Progenitor cell of endocrine pancreas (in vitro differentiated cells): ENCODE results near the gene HK1. TPM values are rescaled to one million over a fixed set of nuclear protein-coding genes. Genes with fewer than 3 reads are reported as not detected.

ENCODE experiments used
- DNase-seq: peaks from one replicate; pipeline ENCODE4 v3.0.0; 2021; ENCODE audit warnings: low spot score; ENCODE audit not compliant: unreplicated experiment
- H3K27ac Mint-ChIP-seq: 2 replicates; pipeline ENCODE4 v1.8.0; 2021; ENCODE audit warnings: mild to moderate bottlenecking, moderate library complexity, mixed read lengths
- H3K27me3 Mint-ChIP-seq: 2 replicates; pipeline ENCODE4 v1.8.0; 2021; ENCODE audit warnings: mixed read lengths
- H3K36me3 Mint-ChIP-seq: 2 replicates; pipeline ENCODE4 v1.8.0; 2022; ENCODE audit warnings: mixed read lengths; ENCODE audit not compliant: insufficient read depth
- H3K4me1 Mint-ChIP-seq: 2 replicates; pipeline ENCODE4 v1.8.0; 2021; ENCODE audit warnings: low read depth, mixed read lengths
- H3K4me3 Mint-ChIP-seq: 2 replicates; pipeline ENCODE4 v1.8.0; 2021; ENCODE audit warnings: low read depth, mild to moderate bottlenecking, moderate library complexity, mixed read lengths
- H3K9me3 Mint-ChIP-seq: 2 replicates; pipeline ENCODE4 v1.8.0; 2021; ENCODE audit warnings: low read depth, mixed read lengths
- total RNA-seq: library from RNA; stranded (reverse); gene quantifications from 2 replicates; pipeline ENCODE4 v1.2.1, GENCODE V29; 2021
- TF ChIP-seq, protein P1 (sequence below): fragments of 200-600 bp; sonication (generic); IDR thresholded peaks from one replicate; pipeline ENCODE4 v1.5.0; 2021; ENCODE audit warnings: antibody characterized with exemption, mild to moderate bottlenecking; ENCODE audit not compliant: unreplicated experiment

The HK1 gene
- total RNA-seq, 1 donor from 2014 or later = 32.5 TPM

DNA sequence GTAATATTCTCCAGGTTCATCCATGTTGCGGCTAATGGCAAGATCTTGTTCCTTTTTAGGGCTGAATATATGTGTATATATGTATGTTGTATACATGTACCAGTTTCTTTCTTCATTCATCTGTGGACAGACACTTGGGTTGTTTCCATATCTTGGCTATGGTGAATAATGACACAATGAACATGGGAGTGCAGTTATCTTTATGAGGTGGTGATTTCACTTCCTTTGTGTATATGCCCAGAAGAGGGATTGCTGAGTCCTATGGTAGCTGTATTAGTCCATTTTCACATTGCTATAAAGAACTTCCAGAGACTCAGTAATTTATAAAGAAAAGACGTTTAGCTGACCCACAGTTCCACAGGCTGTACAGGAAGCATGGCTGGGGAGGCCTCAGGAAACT is 155.9 kb downstream of the HK1 start:
- no peak for DNase-seq
- TF ChIP-seq, protein P1, sequence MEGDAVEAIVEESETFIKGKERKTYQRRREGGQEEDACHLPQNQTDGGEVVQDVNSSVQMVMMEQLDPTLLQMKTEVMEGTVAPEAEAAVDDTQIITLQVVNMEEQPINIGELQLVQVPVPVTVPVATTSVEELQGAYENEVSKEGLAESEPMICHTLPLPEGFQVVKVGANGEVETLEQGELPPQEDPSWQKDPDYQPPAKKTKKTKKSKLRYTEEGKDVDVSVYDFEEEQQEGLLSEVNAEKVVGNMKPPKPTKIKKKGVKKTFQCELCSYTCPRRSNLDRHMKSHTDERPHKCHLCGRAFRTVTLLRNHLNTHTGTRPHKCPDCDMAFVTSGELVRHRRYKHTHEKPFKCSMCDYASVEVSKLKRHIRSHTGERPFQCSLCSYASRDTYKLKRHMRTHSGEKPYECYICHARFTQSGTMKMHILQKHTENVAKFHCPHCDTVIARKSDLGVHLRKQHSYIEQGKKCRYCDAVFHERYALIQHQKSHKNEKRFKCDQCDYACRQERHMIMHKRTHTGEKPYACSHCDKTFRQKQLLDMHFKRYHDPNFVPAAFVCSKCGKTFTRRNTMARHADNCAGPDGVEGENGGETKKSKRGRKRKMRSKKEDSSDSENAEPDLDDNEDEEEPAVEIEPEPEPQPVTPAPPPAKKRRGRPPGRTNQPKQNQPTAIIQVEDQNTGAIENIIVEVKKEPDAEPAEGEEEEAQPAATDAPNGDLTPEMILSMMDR = no peak
- H3K4me1 Mint-ChIP-seq = peaks cover 3% of the 10 kb centered on the region
- no peak overlapping the region for H3K4me3 Mint-ChIP-seq
- peaks cover 14% of the 10 kb centered on the region for H3K27me3 Mint-ChIP-seq
- H3K27ac Mint-ChIP-seq = no peak overlapping the region
- H3K9me3 Mint-ChIP-seq = no peaks in the 10 kb centered on the region
- no peaks in the 10 kb centered on the region for H3K36me3 Mint-ChIP-seq

DNA sequence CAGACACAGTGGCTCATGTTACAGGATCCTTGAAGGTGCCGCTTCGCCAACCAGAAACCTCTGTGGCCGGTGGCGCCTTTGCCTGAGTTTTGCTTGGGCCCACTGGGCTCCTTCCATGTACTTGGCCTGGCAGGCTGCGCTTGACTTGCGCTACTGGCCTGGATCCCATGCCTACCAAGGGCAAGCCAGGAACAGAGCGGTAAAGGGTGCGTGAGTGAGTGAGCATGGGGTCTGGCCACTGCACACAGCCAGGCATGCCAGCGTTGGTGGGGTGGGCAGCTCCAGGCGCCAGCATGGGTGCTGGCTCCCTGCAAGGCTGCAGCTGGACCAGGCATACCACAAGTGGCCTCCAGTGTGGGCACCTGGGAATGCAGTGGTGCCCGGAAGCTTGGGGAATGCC is 156.6 kb downstream of the HK1 start:
- Mint-ChIP-seq H3K27ac (no peak overlapping the region), H3K4me1 (peaks cover 6% of the 10 kb centered on the region), H3K36me3 (no peaks in the 10 kb centered on the region), H3K27me3 (peaks cover 14% of the 10 kb centered on the region), H3K9me3 (no peaks in the 10 kb centered on the region), H3K4me3 (no peak overlapping the region)
- no peak for DNase-seq
- TF ChIP-seq, protein P1 = no peak

DNA sequence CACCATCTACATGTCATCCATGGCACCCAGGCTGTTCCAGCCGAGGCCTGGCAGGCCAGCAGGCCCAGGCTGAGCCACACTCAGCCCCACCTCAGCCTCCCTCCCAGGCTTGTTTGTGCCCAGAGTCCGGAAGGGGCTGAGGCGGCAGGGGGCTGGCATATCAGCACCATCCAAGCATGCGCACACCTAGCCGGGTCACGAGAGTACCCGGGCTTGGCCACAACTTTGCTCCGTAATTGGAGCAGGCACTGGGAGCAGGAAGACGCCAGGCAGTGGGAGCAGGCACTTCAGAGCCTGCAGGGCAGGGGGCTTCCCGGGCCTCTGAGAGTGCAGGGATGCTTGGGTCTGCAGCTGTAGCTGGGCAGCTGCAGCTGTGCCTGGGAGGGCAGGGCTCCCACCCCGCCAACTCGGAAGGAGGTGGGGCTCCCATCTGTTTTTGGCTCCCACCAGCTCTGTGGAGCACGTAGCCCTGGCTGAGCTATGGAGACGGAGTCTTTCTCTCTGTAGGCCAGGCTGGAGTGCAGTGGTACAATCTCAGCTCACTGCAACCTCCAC is 157.7 kb downstream of the HK1 start:
- H3K27ac Mint-ChIP-seq = no peak overlapping the region
- H3K27me3 Mint-ChIP-seq = peaks cover 14% of the 10 kb centered on the region
- no peak for DNase-seq

DNA sequence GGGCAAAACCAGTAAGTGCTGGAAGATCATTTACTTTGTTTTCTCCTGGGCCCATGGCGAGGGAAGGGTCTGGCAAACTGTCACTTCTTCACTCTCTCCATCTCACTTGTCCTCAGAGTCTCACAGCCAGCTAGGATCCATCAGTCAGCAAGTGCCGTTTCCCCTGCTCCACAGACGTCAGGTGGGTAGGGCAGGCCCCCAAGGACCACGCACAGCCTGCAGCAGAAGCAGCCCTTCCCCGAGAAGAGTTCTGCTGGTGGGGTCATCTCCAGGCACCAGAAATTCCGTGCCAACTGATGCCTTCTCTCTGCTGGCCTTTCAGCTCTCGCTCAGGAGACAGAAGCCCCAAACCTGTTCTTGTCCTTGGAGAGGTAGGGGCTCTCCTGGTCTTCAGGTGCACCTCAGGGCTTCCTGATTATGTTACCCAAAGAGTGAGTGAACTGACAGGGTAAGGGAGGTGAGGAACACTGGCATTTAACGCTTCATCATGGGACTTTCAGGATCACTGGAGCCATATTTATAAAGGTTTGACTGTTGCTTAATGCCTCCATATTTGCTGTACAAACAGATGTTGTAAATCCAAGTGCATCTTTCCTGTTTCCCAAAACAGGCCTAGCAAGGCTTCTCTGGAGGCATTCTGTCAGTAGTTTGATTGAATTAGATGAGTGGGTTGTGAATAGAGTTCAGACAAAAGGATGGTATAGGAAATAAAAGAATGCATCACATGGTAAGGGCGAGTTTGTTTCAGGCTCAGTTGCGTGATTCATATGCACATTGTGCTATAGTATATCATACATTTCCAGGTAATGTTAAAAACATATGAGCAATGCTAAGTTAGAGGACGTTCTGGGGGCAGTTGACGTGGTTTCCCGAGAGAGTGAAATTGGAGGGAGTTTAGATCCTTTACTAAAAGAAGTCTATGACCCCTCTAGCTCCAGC is 159.3 kb downstream of the HK1 start:
- Mint-ChIP-seq H3K4me1 (peaks cover 8% of the 10 kb centered on the region), H3K9me3 (no peaks in the 10 kb centered on the region), H3K27me3 (peaks cover 18% of the 10 kb centered on the region), H3K36me3 (no peaks in the 10 kb centered on the region), H3K27ac (no peak overlapping the region), H3K4me3 (no peak overlapping the region)
- TF ChIP-seq, protein P1 = no peak
- DNase-seq = no peak

More for the DNA sequence above, 157.7 kb downstream of the HK1 start:
- H3K4me3 Mint-ChIP-seq = no peak overlapping the region
- H3K36me3 Mint-ChIP-seq = no peaks in the 10 kb centered on the region
- H3K4me1 Mint-ChIP-seq = peaks cover 8% of the 10 kb centered on the region
- H3K9me3 Mint-ChIP-seq = no peaks in the 10 kb centered on the region
- TF ChIP-seq, protein P1 = no peak

DNA sequence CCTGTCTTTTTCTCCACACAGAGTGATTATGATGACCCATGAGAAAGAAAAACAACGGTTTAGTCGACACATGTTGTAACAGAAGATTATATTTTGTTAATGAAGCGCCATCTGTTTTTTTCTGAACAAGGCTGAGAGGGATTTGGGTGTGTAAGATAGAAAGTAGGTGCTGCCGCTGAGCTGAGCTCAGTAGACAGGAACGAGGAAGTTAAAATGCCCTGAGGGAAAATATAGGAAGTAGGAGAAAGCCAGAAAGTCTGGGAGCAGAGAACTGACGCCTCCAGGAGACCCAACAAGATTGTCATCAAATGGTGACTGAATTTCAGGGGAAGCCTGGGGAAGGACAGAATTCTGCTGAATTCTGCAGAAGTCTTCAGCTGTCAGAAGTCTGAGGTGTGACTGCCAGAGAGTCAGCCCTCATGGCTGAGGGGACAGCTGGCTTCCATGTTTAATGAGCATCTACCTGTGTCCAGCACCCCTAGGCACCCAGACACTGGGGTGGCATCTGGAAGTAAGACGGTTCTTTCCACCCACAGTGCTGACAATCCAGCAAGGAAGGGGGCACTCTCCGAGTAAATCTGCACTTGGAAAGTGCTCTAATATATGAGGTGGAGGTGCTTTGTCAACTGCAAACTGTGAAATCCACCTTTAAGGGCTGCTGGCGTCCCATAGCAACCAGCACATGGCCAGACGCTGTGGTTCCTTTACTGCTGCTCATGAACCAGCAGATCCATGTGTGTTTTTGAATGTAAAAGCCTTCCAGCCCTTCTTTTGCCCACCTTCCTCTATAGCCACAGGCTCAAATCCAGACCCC is 160.4 kb downstream of the HK1 start:
- Mint-ChIP-seq H3K27me3 (peaks cover 18% of the 10 kb centered on the region), H3K9me3 (no peaks in the 10 kb centered on the region), H3K36me3 (no peaks in the 10 kb centered on the region), H3K4me1 (peaks cover 8% of the 10 kb centered on the region), H3K27ac (peak overlapping the region; percentile 13), H3K4me3 (no peak overlapping the region)
- no peak for DNase-seq
- TF ChIP-seq, protein P1 = no peak
